H1 (cell line): ENCODE data around the gene ADGRA3.

Source experiments
- BACH1 ChIP-seq: IDR thresholded peaks from 2 replicates; pipeline ENCODE4 v1.6.1; 2012; ENCODE audit warnings: low read length, improper control_type of control experiment
- CHD2 ChIP-seq: IDR thresholded peaks from 2 replicates; pipeline ENCODE4 v1.6.1; 2012; ENCODE audit warnings: low read length, improper control_type of control experiment
- CREB1 ChIP-seq: IDR thresholded peaks from 2 replicates; pipeline ENCODE4 v1.6.1; 2012; ENCODE audit warnings: inconsistent platforms
- GABPA ChIP-seq: IDR thresholded peaks from 2 replicates; pipeline ENCODE4 v1.6.1; 2011; ENCODE audit warnings: mild to moderate bottlenecking, low read length, moderate library complexity, borderline replicate concordance; ENCODE audit not compliant: insufficient read depth
- JUN ChIP-seq: IDR thresholded peaks from 2 replicates; pipeline ENCODE4 v1.6.1; 2011; ENCODE audit warnings: low read depth, mild to moderate bottlenecking, improper control_type of control experiment, low read length
- MAFK ChIP-seq: IDR thresholded peaks from 2 replicates; pipeline ENCODE4 v1.6.1; 2012; ENCODE audit warnings: low read depth, mild to moderate bottlenecking, improper control_type of control experiment, low read length
- POLR2A ChIP-seq, 2 experiments: IDR thresholded peaks; 1 replicate in 1 of 2; 2 replicates in 1 of 2; pipeline ENCODE4 v1.6.1; 2011; ENCODE audit warnings: low read depth in 2 of 2, low read length in 2 of 2, mild to moderate bottlenecking in 2 of 2; ENCODE audit errors: control extremely low read depth in 1 of 2
- TAF1 ChIP-seq: IDR thresholded peaks from 2 replicates; pipeline ENCODE4 v1.6.1; 2011; ENCODE audit warnings: mild to moderate bottlenecking, low read depth, low read length
- TF ChIP-seq, protein P1 (sequence below), 3 experiments: IDR thresholded peaks; 1 replicate in 2 of 3; 2 replicates in 1 of 3; pipeline versions ENCODE4 v1.5.1 to v1.6.1; 2011; ENCODE audit warnings: low read length in 3 of 3, mild to moderate bottlenecking in 3 of 3, inconsistent platforms in 2 of 3, low read depth in 1 of 3, moderate library complexity in 1 of 3; ENCODE audit not compliant: insufficient read depth in 1 of 3; ENCODE audit errors: control extremely low read depth in 1 of 3

DNA sequence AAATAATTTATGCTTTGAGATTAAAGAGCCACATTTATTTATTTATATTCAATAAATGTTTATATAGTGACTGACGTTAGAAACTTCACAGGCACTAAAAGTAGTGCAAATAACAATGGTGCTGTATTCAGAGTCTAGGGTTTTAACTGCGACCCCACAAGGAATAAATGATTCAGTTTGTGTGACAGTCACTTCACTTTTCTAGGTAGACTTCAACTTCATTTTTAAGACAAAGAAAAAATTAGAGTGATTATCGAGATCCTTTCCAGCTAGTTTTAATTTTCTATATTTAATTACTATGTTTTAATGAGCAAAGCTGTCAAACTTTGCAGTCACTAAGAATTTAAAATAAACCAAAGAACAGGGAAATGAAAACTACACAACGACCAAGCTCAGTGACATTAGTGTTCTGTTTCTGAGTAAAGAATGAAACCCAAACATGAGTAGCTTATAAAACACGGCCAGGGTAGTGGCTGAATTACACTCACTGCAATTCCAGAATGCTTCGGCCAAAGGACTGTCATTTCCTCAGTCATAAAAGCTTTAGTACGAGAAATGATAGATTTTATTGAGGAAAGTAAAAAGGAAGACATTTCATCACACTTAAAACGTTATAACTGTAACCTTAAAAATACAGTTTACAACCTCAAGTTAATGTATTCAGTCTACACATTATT, 38.6 kb downstream of the ADGRA3 start:
- TF ChIP-seq, protein P1, sequence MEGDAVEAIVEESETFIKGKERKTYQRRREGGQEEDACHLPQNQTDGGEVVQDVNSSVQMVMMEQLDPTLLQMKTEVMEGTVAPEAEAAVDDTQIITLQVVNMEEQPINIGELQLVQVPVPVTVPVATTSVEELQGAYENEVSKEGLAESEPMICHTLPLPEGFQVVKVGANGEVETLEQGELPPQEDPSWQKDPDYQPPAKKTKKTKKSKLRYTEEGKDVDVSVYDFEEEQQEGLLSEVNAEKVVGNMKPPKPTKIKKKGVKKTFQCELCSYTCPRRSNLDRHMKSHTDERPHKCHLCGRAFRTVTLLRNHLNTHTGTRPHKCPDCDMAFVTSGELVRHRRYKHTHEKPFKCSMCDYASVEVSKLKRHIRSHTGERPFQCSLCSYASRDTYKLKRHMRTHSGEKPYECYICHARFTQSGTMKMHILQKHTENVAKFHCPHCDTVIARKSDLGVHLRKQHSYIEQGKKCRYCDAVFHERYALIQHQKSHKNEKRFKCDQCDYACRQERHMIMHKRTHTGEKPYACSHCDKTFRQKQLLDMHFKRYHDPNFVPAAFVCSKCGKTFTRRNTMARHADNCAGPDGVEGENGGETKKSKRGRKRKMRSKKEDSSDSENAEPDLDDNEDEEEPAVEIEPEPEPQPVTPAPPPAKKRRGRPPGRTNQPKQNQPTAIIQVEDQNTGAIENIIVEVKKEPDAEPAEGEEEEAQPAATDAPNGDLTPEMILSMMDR (IDR thresholded peaks at IDR 0.05; ENCODE audit: control extremely low read depth in 1 of 3, insufficient read depth in 1 of 3, low read depth in 1 of 3, low read length in 3 of 3) = no peak
- no peak for TF ChIP-seq CHD2
- no peak for TF ChIP-seq JUN
- TF ChIP-seq CREB1 = no peak
- TF ChIP-seq MAFK = no peak
- TF ChIP-seq POLR2A (IDR thresholded peaks at IDR 0.05; ENCODE audit: control extremely low read depth in 1 of 2, low read depth in 2 of 2, low read length in 2 of 2) = no peak
- no peak for TF ChIP-seq GABPA
- TF ChIP-seq BACH1 = no peak
- TF ChIP-seq TAF1 = no peak
